GM18868 (cell line): ENCODE data around the gene CELA3B.
"Not testable (repeated sequence)": the region's sequence is repeated elsewhere in the genome, so short reads cannot be mapped to it uniquely, and the experiment has no call there.

ENCODE experiments used
- ATAC-seq: cut with Tn5 transposase; IDR thresholded peaks from one replicate; pipeline ENCODE4 v1.9.1; 2021; ENCODE audit warnings: mild to moderate bottlenecking, moderate library complexity; ENCODE audit not compliant: unreplicated experiment

The CELA3B gene, protein sequence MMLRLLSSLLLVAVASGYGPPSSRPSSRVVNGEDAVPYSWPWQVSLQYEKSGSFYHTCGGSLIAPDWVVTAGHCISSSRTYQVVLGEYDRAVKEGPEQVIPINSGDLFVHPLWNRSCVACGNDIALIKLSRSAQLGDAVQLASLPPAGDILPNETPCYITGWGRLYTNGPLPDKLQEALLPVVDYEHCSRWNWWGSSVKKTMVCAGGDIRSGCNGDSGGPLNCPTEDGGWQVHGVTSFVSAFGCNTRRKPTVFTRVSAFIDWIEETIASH

GRCh38 chr1:21976703-21977239, at the start of gene CELA3B:
Gene CELA3B (plus strand): TSS chr1:21977022. CDS start chr1:21977040, 18 bp downstream.
- ATAC-seq, result not testable (repeated sequence)

DNA sequence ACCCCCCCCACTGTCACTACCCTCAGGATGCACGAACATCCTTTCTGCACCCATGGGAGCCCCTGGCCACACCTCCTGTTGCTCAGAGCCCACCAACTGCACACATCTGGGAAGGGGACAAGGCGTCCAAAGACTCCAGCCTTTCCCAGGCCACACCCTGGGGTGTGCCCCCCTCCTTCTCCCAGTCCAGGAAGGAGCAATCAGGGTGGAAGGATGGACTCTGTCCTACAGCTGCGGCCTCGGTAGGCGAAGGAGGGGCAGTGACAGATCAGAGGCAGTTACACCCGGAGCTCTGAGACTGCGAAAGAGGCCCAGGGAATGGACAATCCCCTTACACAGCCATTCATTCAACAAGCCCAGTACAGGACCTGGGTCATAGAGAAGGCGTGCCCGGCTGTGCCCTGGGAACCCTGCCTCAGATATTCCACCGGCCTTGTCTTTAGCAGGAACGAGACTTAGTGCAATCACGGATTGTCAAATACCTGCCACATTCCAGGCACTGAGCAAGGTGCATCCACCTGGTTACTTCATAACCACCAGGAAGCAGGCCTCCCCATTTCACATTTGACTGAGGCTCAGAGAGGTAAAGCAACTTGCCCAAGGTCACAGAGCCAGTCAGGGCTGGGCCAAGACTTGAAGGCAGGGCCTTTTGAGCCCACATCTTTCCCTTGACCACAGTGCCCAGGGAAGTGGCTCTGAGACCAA, 49.1 kb upstream of the CELA3B start:
- no peak for ATAC-seq

DNA sequence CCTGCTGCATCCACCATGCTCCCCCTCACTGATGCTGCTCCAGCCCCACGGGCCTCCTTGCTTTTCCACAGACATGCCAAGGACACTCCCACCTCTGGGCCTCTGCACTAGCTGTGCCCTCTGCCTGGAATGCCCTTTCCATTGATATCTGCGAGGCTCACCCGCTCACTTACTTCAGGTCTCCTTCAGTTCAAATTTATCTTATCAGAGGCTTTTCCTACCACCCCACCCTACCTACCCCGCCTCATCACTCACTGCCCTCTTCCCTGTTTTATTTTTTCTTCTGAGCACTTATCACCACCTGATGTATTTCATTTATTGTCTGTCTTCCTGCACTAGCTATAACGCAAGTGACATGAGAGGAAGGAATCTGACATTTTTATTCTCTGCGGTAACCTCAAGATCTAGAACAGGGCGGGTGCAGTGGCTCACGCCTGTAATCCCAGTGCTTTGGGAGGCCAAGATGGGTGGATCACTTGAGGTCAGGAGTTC, 46.7 kb upstream of the CELA3B start:
- ATAC-seq, result no peak

DNA sequence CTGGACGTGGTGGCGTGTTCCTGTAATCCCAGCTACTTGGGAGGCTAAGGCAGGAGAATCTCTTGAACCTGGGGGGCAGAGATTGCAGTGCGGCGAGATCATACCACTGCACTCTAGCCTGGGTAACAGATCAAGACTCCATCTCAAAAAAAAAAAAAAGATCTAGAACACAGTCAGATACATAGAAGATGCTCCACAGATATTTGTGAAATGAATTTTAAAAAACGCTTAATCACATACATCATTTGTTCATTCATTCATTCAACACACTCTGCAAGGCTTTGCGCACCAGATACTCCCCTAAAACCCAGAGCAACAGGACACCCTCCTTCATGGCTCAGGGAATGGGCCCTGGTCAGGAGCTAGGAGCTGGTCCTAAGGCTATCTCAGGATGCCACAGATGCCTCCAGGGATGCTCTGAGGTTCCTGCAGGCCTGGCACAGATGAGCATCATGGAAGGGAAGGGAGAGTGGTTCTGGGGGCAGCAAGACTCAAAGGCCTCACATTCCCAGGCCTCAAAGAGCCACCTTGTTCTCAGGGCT, 46.1 kb upstream of the CELA3B start:
- no peak for ATAC-seq

DNA sequence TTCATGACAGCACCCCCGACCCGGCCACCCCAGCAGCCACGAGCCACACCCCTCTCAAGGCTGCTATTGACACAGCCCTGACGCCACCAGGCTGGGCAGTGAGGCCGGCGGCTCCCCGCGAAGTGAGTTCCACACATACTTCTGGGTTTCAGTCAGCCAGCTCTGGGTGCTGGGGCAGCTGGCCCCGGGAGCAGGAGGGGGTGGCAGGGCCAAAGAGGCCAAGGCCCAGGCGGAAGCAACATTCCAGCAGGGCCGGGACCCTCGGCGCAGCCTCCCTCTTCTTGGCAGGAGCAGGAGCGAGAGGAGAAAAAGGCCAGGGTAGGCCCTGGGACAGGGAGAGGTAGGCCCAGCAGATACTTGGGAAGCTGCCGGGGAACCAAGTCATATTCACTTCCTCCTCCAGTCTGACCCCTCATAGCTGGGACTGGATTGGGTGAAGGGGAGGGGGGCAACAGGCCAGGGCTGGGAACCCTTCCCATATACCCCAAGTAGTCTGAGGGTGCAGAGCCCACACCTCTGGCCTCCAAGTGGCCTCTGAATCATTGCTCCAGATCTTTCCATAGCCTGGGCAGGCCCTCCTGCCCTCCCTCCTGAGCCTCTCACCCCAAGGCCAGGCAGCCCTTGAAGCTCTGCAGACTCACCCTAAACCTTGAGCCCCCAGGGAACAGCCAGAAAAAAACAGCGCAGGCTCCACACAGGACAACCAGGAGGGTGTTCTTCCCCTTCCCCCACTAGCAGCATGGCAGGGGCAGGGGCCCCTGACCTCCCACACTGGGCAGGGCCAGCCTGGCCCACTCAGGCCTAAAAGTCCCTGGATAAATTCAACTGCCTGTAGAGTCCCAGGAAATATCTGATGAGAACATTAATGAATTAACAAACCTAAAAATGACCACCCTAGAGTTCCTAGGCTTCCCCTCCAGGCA, 45.4 kb upstream of the CELA3B start:
- ATAC-seq, result no peak

- ATAC-seq, result no peak
Measured at GRCh38 chr1:21932127-21932526, 44.7 kb upstream of the CELA3B start.

GRCh38 chr1:21933397-21934248, 43.2 kb upstream of the CELA3B start:
- no peak for ATAC-seq

DNA sequence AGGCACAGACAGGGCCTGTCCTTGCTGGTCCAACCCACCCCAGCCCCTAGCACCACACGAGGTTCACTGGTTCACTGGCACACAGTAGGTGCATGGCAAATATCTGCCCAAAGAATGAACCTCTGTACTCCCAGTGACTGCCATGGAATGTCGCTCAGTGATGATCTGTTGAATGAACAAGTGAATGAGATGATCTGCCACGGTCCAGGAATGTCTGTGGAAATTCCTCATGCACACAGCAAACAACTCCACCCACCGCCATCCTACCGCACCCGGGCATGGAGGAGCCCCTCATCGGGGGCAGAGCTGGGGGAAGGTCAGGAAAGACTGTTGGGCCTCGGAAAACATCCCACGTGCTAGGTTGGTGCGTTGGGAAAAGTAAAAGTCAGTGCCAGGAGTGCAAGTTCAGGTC, 41.4 kb upstream of the CELA3B start:
- ATAC-seq, result no peak

DNA sequence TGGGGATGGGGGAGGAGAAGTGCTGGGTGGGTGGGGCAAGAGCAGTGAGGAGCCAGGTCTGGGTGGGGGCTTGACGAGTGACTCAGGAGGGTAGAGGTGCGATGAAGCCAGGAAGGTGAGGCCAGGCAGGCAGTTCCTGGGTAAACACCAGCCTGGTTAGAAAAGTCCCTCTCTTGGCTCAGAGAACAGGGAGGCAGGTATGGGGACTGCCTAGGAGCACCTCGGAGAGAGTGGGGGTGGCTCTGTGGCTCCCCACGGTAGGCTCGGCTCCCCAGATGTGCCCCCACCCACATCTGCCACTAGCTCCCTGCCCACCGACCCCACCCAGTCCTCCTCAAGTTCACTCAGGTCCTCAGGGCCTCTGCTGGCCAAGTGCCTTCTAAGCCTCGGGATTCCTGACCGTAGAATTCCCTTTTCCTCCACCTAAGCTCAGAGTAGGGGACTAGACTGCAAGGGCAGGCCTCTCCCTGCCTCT, 40.9 kb upstream of the CELA3B start:
- ATAC-seq, result no peak

GRCh38 chr1:21936366-21937031, 40.3 kb upstream of the CELA3B start:
- no peak for ATAC-seq

GRCh38 chr1:21937034-21937371, 39.8 kb upstream of the CELA3B start, which contains the start of gene HSPG2:
Gene HSPG2 (minus strand): TSS chr1:21937310. CDS start chr1:21937217, 93 bp downstream.
- ATAC-seq, result peak; percentile 14

DNA sequence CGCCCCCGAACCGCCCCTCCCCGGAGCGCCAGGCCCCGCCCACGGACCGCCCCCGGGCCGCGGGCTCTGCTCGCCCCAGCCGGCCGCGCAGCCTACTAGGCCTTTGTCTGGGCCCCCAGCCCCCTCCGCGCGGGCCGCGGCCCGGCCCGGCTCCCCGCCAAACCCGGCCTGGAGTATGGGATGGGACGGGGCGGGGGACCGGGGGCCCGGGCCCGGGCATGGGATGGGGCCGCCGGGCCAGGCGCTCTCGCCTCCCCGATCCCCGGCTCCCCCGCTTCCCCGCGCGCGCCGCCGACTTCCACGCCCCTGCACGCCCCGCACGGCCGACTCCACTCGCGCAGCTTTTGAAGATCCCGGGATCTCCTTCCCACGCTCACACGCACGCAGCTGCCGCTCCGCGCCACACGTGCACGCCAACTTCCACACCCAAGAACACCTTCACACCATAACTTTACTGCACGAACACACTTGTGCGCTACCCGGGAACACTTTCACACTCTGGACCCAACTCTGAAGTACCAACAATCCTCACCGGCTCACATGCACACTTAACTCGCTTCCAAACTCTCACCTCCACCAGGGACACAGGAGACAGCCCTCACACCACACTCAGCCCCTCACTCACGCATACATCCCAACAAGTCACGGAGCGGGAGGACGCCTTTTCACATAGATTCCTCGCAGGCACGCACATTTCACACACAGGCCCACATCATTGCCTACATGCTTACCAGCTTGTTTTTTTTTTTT, 39.3 kb upstream of the CELA3B start:
- ATAC-seq, result peak; percentile 76

DNA sequence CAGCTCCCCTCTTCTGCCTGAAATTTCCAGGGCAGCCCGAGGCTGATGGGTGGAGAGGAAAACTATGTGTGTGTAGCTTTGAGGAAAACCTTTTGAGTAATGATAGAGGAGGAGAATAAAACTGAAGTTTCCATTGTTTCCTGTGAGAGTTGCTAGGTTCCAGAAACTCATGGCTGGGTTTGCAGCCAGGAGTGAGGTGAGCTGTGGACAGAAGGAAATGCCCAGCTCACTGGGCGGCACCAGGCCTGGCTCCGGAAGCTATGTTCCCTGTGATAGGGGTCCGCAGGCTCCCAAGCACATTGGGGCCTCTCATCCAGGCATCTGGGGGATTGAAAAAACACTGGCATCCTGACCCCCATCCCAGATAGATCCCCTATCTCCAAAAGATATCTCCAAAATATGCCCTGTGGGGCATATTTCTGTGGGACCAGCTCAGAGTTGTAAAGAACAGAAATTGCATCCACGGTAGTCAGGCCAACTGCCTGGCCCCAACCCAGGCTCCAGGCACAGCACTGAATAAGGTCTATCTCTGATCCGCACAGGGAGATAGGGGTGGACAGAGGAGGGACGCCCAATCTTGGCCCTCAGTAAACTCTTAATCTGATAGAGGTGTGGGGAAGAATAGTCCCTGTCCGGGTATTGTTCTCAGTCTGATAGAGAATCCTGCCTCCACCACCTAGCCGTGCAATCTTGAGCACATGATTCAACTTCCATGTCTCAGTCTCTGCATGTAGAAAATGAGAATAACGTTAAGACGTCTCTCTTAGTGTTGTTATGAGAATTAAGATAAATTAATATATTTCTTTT, 37.9 kb upstream of the CELA3B start:
- ATAC-seq, result no peak

DNA sequence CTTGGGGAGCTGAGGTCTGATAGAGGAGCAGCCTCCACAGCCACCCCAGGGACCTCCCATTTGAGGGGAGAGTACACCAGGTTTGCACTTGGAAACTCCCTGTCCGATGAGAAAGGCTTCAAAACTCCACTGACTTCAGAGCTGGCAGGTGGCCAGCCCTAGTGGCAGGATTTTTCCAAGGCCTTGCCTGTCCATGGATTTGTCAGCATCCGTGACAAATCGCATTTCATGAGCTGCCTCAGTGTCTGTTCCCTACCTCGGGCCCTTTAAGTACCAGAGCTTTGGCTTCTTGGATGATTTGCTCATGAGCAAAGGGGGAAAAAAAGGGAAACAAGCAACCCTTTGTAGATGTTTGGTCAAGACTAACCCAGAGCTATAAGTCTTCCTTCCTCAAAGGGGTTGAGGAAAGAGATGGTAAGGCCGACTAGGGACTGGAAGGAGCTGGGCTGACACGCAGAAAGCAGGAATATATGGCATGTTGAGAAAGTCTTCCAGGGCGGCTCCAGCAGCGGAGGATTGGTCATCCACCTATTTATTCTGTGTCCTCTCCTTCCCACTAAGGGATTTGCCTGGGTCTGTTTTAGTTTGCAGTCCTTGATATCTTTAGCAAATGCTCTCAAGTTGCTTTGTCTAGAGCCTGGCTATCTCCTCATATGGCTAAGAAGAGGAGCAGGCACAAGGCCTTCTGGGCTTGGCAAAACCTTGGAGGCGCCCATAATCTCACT, 37.0 kb upstream of the CELA3B start:
- ATAC-seq, result no peak

- ATAC-seq, result no peak
Measured at GRCh38 chr1:21940492-21940891, 36.3 kb upstream of the CELA3B start.

DNA sequence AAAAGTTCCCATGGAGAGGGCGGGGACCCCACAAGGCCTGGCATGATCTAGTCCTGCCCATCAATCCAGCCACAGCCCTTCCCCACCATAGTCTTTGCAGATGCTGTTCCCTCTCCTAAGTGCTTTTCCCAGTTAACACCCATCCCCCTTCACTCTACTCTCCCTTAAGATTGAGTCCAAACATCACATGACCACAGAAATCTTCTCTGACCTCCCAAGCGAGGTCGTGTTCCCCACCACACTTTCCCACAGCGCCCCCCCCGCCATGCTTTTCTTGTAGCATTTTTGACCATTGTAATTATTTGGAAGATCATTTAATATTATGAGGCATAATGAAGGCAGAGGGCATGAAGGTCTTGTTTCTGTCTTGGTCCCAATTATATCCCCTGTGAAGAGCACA, 35.5 kb upstream of the CELA3B start:
- no peak for ATAC-seq

- no peak for ATAC-seq
Measured at GRCh38 chr1:21942464-21942863, 34.4 kb upstream of the CELA3B start.
